HG02970 (cell line): ENCODE data around the gene LILRA6.
"Not testable (repeated sequence)": the region's sequence is repeated elsewhere in the genome, so short reads cannot be mapped to it uniquely, and the experiment has no call there.

Experiments
- ATAC-seq: cut with Tn5 transposase; IDR thresholded peaks from one replicate; pipeline ENCODE4 v1.9.1; 2021; ENCODE audit warnings: mild to moderate bottlenecking, moderate library complexity, moderate number of reproducible peaks; ENCODE audit not compliant: unreplicated experiment, low FRiP score

LILRA6 gene

GRCh38 chr19:54239491-54240371 lies 2.9 kb downstream of the LILRA6 start:
- not testable (repeated sequence) for ATAC-seq

GRCh38 chr19:54233941-54234340 lies 8.6 kb downstream of the LILRA6 start:
- no peak for ATAC-seq

- ATAC-seq, result no peak
These were observed 11.3 kb downstream of the LILRA6 start for GRCh38 chr19:54231077-54231931.

- no peak for ATAC-seq
These were observed 12.6 kb downstream of the LILRA6 start for GRCh38 chr19:54230031-54230430.

GRCh38 chr19:54229146-54229545 lies 13.4 kb downstream of the LILRA6 start:
- ATAC-seq, result no peak

GRCh38 chr19:54224619-54225018 lies 18.0 kb downstream of the LILRA6 start:
- ATAC-seq, result not testable (repeated sequence)

- not testable (repeated sequence) for ATAC-seq
These were observed 18.7 kb downstream of the LILRA6 start for GRCh38 chr19:54223937-54224281.

GRCh38 chr19:54223277-54223936 lies 19.2 kb downstream of the LILRA6 start:
- not testable (repeated sequence) for ATAC-seq

GRCh38 chr19:54222474-54223276 lies 19.9 kb downstream of the LILRA6 start, which contains the start of gene LILRB3:
LILRB3 (minus strand) TSS chr19:54223007; CDS start chr19:54222976, 31 bp downstream.
- not testable (repeated sequence) for ATAC-seq

- not testable (repeated sequence) for ATAC-seq
These were observed 20.6 kb downstream of the LILRA6 start for GRCh38 chr19:54221947-54222346.

GRCh38 chr19:54219702-54220101 lies 22.9 kb downstream of the LILRA6 start:
- ATAC-seq, result not testable (repeated sequence)

GRCh38 chr19:54218960-54219661 lies 23.5 kb downstream of the LILRA6 start:
- no peak for ATAC-seq

- no peak for ATAC-seq
These were observed 24.3 kb downstream of the LILRA6 start for GRCh38 chr19:54218259-54218658.

GRCh38 chr19:54217517-54218247 lies 24.9 kb downstream of the LILRA6 start:
- not testable (repeated sequence) for ATAC-seq

- ATAC-seq, result no peak
These were observed 25.7 kb downstream of the LILRA6 start for GRCh38 chr19:54216869-54217268.

- ATAC-seq, result not testable (repeated sequence)
These were observed 27.9 kb downstream of the LILRA6 start for GRCh38 chr19:54214734-54215133.

- not testable (repeated sequence) for ATAC-seq
These were observed 28.4 kb downstream of the LILRA6 start for GRCh38 chr19:54214217-54214616.

- no peak for ATAC-seq
These were observed 31.4 kb downstream of the LILRA6 start for GRCh38 chr19:54211235-54211634.
